HCT116 (cell line): ENCODE results near the gene SORCS2.

ENCODE experiments used
- ATF3 ChIP-seq: IDR thresholded peaks from 2 replicates; pipeline ENCODE4 v1.6.1; 2012
- CEBPB ChIP-seq: IDR thresholded peaks from 2 replicates; pipeline ENCODE4 v1.6.1; 2012; ENCODE audit warnings: low read depth
- CTCF ChIP-seq, 3 experiments: fragments of 200-600 bp in 1 of 3; sonication (generic) in 1 of 3; IDR thresholded peaks in 2 of 3; conservative IDR thresholded peaks in 1 of 3; 2 replicates each; pipeline ENCODE4 v1.5.1; 2012 to 2017; ENCODE audit warnings: low read depth in 2 of 3, low read length in 2 of 3, antibody characterized with exemption in 1 of 3, borderline replicate concordance in 1 of 3, control low read depth in 1 of 3, mild to moderate bottlenecking in 1 of 3, mixed read lengths in 1 of 3, mixed run types in 1 of 3, moderate library complexity in 1 of 3; ENCODE audit not compliant: insufficient read depth in 1 of 3
- ELF1 ChIP-seq: IDR thresholded peaks from 2 replicates; pipeline ENCODE4 v1.6.1; 2012; ENCODE audit warnings: low read depth, borderline replicate concordance
- EZH2 ChIP-seq: fragments of 200-600 bp; sonication (generic); IDR thresholded peaks from 2 replicates; pipeline ENCODE4 v1.6.1; 2017; ENCODE audit warnings: antibody characterized with exemption, mixed run types
- JUND ChIP-seq: IDR thresholded peaks from 2 replicates; pipeline ENCODE4 v1.6.1; 2012
- POLR2AphosphoS5 ChIP-seq: IDR thresholded peaks from 2 replicates; pipeline ENCODE4 v1.6.1; 2011; ENCODE audit warnings: mild to moderate bottlenecking, low read depth, low read length, moderate library complexity
- RAD21 ChIP-seq: IDR thresholded peaks from 2 replicates; pipeline ENCODE4 v1.6.1; 2012; ENCODE audit warnings: low read depth, mild to moderate bottlenecking
- SRF ChIP-seq: IDR thresholded peaks from 2 replicates; pipeline ENCODE4 v1.6.1; 2012; ENCODE audit warnings: low read depth
- TCF7L2 ChIP-seq: IDR thresholded peaks from 2 replicates; pipeline ENCODE4 v1.7.0; 2011; ENCODE audit warnings: borderline replicate concordance, inconsistent platforms; ENCODE audit not compliant: insufficient read depth, insufficient read length; ENCODE audit errors: extremely low read depth

GRCh38 chr4:7516096-7516772 lies 323.9 kb downstream of the SORCS2 start:
- TF ChIP-seq CTCF (IDR thresholded peaks at IDR 0.05 in 2 of 3, conservative IDR thresholded peaks at IDR 0.05 in 1 of 3; ENCODE audit: borderline replicate concordance in 1 of 3, insufficient read depth in 1 of 3, low read depth in 2 of 3, low read length in 2 of 3) (no peak), POLR2AphosphoS5 (no peak), JUND (no peak), EZH2 (no peak), ATF3 (no peak), TCF7L2 (no peak), RAD21 (no peak), CEBPB (no peak), ELF1 (no peak), SRF (no peak)
